Thyroid gland (tissue), 4 donors: ENCODE data around the gene PDE4DIP.
"Not testable (repeated sequence)": the region's sequence is repeated elsewhere in the genome, so short reads cannot be mapped to it uniquely, and the experiment has no call there.

Source experiments
- POLR2A ChIP-seq, 2 donors: fragments of 450-650 bp; IDR thresholded peaks; one replicate each; pipeline ENCODE4 v1.6.1; 2017; ENCODE audit warnings: antibody characterized with exemption in 2 of 2, mild to moderate bottlenecking in 2 of 2, moderate library complexity in 1 of 2
- TF ChIP-seq, protein P1 (sequence below), 6 experiments: fragments of 200-600 bp in 3 of 6; fragments of 450-650 bp in 3 of 6; sonication (generic) in 3 of 6; IDR thresholded peaks; one replicate each; pipeline ENCODE4 v1.5.1; 2016 to 2019; ENCODE audit warnings: antibody characterized with exemption in 6 of 6, mild to moderate bottlenecking in 2 of 6, inconsistent platforms in 1 of 6, moderate library complexity in 1 of 6

DNA sequence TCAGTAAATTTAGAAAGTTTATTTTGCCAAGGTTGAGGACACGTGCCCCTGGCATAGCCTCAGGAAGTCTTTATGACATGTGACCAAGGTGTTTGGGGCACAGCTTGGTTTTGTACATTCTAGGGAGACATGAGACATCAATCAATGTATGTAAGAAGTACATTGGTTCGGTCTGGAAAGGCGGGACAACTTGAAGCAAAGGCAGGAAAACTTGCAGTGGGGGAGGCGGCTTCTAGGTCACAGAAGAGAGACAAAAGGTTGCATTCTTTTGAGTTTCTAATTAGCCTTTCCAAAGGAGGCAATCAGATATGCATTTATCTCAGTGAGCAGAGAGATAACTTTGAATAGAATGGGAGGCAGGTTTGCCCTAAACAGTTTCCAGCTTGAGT lies 57.7 kb downstream of the PDE4DIP start:
- TF ChIP-seq, protein P1, sequence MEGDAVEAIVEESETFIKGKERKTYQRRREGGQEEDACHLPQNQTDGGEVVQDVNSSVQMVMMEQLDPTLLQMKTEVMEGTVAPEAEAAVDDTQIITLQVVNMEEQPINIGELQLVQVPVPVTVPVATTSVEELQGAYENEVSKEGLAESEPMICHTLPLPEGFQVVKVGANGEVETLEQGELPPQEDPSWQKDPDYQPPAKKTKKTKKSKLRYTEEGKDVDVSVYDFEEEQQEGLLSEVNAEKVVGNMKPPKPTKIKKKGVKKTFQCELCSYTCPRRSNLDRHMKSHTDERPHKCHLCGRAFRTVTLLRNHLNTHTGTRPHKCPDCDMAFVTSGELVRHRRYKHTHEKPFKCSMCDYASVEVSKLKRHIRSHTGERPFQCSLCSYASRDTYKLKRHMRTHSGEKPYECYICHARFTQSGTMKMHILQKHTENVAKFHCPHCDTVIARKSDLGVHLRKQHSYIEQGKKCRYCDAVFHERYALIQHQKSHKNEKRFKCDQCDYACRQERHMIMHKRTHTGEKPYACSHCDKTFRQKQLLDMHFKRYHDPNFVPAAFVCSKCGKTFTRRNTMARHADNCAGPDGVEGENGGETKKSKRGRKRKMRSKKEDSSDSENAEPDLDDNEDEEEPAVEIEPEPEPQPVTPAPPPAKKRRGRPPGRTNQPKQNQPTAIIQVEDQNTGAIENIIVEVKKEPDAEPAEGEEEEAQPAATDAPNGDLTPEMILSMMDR (IDR thresholded peaks at IDR 0.05), result not testable (repeated sequence)
- not testable (repeated sequence) for TF ChIP-seq POLR2A (IDR thresholded peaks at IDR 0.05)
